Left ventricle myocardium inferior (tissue), 1 donor: Measurements from ENCODE around the gene EXOC4. TPM values are rescaled to one million over a fixed set of nuclear protein-coding genes. Genes with fewer than 3 reads are reported as not detected.

Experiments used
- DNase-seq: peaks from one replicate; pipeline ENCODE4 v3.0.0-alpha.2; 2020
- H3K27ac ChIP-seq: fragments of 200-600 bp; replicated peaks from 2 replicates; pipeline ENCODE4 v1.8.0; 2021
- H3K27me3 ChIP-seq: fragments of 200-600 bp; 2 replicates; pipeline ENCODE4 v1.8.0; 2021; ENCODE audit warnings: low read depth
- H3K36me3 ChIP-seq: fragments of 200-600 bp; 2 replicates; pipeline ENCODE4 v1.8.0; 2021
- H3K4me1 ChIP-seq: fragments of 200-600 bp; 2 replicates; pipeline ENCODE4 v1.8.0; 2021
- H3K4me3 ChIP-seq: fragments of 200-600 bp; 2 replicates; pipeline ENCODE4 v1.8.0; 2021; ENCODE audit warnings: mild to moderate bottlenecking, moderate library complexity
- H3K9me3 ChIP-seq: fragments of 200-600 bp; replicated peaks from 2 replicates; pipeline ENCODE4 v1.8.0; 2021
- intact Hi-C: fragments of 100-400 bp; cut with micrococcal nuclease; formaldehyde crosslinking; loops from one replicate; pipeline ENCODE4 v1.11.0; 2022
- total RNA-seq: library from RNA; stranded (reverse); fragmentation: NEBNext Ultra II Directional; extraction: Animal tissue kit (Norgen Biotek cat#: 25700); gene quantifications from one replicate; pipeline ENCODE4 v1.2.1, GENCODE V29; 2021
- TF ChIP-seq, protein P1 (sequence below): fragments of 200-600 bp; IDR thresholded peaks from 2 replicates; pipeline ENCODE4 v1.8.0; 2021; ENCODE audit warnings: antibody characterized with exemption, mild to moderate bottlenecking, borderline replicate concordance
- donor health status: DM: no; HTN: yes; CAD: no; lungs with severe emphysema.

EXOC4 gene
- total RNA-seq, 1 donor from 2014 or later: 33.8 TPM

DNA sequence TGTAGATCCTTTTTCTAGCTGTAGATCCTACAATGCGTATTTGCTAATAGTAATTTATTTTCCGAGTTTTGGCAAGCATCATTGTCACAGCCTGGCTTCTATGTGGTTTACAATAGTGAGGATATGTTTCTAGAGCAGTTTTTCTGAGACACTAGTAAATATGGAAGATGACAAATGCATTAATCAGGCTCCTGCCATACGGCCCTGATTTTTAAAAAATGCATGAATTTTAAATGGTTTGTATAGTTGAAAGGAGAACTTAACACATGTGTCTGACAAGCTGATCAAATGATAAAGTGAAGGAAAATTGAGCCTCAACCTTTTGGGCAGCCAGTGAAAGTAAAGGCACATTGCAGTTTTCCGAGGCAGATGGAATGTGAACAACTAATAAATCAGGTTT is 354.1 kb downstream of the EXOC4 start:
- intact Hi-C loops: no loop called here
- no peaks in the 10 kb centered on the region for H3K9me3 ChIP-seq

DNA sequence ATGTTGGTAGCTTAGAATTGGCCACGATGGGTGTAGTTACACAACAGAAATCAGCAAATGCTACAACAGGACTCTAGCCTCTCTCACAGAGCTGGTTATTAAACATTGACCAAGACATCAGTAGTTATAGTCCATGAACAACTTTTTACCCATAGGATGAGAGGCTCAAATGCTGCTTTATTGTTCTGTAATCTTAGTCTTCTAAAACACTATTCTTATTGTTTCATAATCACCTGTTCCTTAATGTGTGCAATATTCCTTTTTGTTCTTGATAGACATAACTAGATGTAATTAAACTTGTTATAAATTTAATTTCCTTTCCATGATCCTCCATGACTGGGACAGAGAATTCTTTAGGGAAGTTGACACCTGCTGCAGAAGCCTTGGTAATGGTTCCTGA is 356.9 kb downstream of the EXOC4 start:
- Histone ChIP-seq H3K36me3 (no peaks in the 10 kb centered on the region), H3K27ac (no peak overlapping the region), H3K27me3 (no peaks in the 10 kb centered on the region), H3K4me3 (no peak overlapping the region), H3K9me3 (no peaks in the 10 kb centered on the region), H3K4me1 (no peaks in the 10 kb centered on the region)
- no peak for DNase-seq
- intact Hi-C loops: no loop called here
- TF ChIP-seq, protein P1, sequence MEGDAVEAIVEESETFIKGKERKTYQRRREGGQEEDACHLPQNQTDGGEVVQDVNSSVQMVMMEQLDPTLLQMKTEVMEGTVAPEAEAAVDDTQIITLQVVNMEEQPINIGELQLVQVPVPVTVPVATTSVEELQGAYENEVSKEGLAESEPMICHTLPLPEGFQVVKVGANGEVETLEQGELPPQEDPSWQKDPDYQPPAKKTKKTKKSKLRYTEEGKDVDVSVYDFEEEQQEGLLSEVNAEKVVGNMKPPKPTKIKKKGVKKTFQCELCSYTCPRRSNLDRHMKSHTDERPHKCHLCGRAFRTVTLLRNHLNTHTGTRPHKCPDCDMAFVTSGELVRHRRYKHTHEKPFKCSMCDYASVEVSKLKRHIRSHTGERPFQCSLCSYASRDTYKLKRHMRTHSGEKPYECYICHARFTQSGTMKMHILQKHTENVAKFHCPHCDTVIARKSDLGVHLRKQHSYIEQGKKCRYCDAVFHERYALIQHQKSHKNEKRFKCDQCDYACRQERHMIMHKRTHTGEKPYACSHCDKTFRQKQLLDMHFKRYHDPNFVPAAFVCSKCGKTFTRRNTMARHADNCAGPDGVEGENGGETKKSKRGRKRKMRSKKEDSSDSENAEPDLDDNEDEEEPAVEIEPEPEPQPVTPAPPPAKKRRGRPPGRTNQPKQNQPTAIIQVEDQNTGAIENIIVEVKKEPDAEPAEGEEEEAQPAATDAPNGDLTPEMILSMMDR: no peak

More for the DNA sequence above, 354.1 kb downstream of the EXOC4 start:
- TF ChIP-seq, protein P1: no peak
- no peaks in the 10 kb centered on the region for H3K36me3 ChIP-seq
- H3K4me3 ChIP-seq: no peak overlapping the region
- H3K27ac ChIP-seq: no peak overlapping the region
- DNase-seq: no peak
- no peaks in the 10 kb centered on the region for H3K27me3 ChIP-seq
- peaks cover 4% of the 10 kb centered on the region for H3K4me1 ChIP-seq

DNA sequence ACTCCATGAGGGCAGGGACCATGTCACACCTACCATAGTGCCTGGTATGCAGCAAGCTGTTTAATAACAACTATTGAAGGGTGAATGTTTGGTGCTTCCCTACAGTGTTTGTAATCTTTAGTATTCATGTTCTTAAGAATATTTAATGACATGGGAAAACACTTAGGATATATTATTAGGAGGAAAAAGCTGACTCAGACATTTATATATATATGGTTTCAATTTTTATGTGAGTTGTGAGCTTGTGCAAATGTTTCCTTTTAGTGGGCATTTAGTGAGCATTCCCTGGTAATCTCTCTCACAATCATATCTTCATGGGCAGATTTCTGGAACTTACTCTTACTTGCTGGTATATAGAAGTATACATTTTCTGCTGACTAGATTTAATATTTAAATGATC is 359.1 kb downstream of the EXOC4 start:
- intact Hi-C loops: no loop called here
- no peak overlapping the region for H3K4me3 ChIP-seq
- H3K27ac ChIP-seq: no peak overlapping the region
- H3K9me3 ChIP-seq: no peaks in the 10 kb centered on the region
- no peaks in the 10 kb centered on the region for H3K4me1 ChIP-seq
- TF ChIP-seq, protein P1: no peak
- H3K27me3 ChIP-seq: no peaks in the 10 kb centered on the region
- DNase-seq: no peak
- no peaks in the 10 kb centered on the region for H3K36me3 ChIP-seq

DNA sequence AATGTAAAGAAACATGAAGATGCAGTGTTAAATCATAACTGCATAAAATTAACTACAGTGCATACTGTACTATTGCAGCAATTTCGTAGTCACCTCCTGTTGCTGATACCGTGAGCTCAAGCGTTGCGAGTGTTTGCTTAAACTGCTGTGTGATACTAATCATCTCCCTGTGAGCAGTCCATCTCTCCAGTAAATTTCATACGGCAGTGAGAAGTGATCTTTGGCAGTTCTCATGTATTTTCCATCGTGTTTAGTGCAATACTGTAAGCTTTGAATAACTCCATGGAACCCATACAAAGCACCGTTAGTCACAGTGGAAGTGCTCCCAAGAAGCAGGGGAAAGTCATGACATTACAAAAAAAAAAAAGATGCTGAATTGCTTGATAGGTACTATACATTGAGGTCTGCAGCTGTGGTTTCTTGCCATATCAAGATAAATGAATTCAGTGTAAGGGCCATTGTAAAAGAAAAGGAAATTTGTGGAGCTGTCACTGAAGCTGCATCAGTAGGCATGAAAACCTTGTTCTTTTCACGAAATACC is 360.4 kb downstream of the EXOC4 start:
- intact Hi-C loops: no loop called here
- Histone ChIP-seq H3K27me3 (no peaks in the 10 kb centered on the region), H3K27ac (no peak overlapping the region), H3K4me3 (no peak overlapping the region), H3K4me1 (no peaks in the 10 kb centered on the region), H3K36me3 (no peaks in the 10 kb centered on the region), H3K9me3 (no peaks in the 10 kb centered on the region)
- DNase-seq: no peak
- TF ChIP-seq, protein P1: no peak

DNA sequence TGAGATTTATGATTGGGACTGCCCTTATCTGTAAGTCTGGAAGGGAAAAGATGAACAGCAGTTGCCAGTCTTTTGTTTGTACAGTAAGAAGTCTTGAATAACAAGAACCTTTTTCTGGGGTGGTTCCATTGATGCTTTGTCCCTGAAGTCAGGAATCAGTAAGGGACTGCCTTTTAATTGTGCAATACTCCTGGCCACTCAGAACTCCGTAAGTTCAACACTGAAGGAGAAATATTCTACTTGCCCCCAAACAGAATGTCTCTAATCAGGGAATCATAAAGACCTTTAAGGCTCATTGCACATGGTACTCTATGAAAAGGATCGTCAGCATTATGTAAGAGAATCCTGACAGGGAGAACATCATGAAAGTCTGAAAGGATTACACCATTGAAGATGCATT is 361.4 kb downstream of the EXOC4 start:
- Histone ChIP-seq H3K36me3 (no peaks in the 10 kb centered on the region), H3K9me3 (no peaks in the 10 kb centered on the region), H3K4me1 (no peaks in the 10 kb centered on the region), H3K4me3 (no peak overlapping the region), H3K27me3 (no peaks in the 10 kb centered on the region), H3K27ac (no peak overlapping the region)
- intact Hi-C loops: no loop called here
- TF ChIP-seq, protein P1: no peak
- no peak for DNase-seq
